ENCODE results near the gene HAUS8.

HAUS8 gene

GRCh38 chr19:17091758-17092333, 16.6 kb upstream of the HAUS8 start:
- H3K79me2 ChIP-seq (ENCODE audit: low read length), result peaks cover 51% of the 10 kb centered on the region
- no peak for DNase-seq
- no peaks in the 10 kb centered on the region for H3K9me2 ChIP-seq (replicated peaks; ENCODE audit: insufficient read depth, low read length)
- TF ChIP-seq EZH2phosphoT487 (IDR thresholded peaks at IDR 0.05; ENCODE audit: low read length) (no peak), EZH2 (optimal IDR thresholded peaks at IDR 0.05; ENCODE audit: low read depth, low read length) (no peak)
- TF ChIP-seq, protein P1, sequence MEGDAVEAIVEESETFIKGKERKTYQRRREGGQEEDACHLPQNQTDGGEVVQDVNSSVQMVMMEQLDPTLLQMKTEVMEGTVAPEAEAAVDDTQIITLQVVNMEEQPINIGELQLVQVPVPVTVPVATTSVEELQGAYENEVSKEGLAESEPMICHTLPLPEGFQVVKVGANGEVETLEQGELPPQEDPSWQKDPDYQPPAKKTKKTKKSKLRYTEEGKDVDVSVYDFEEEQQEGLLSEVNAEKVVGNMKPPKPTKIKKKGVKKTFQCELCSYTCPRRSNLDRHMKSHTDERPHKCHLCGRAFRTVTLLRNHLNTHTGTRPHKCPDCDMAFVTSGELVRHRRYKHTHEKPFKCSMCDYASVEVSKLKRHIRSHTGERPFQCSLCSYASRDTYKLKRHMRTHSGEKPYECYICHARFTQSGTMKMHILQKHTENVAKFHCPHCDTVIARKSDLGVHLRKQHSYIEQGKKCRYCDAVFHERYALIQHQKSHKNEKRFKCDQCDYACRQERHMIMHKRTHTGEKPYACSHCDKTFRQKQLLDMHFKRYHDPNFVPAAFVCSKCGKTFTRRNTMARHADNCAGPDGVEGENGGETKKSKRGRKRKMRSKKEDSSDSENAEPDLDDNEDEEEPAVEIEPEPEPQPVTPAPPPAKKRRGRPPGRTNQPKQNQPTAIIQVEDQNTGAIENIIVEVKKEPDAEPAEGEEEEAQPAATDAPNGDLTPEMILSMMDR (IDR thresholded peaks at IDR 0.05; ENCODE audit: low read length), result no peak
- no peaks in the 10 kb centered on the region for H3K36me3 ChIP-seq (replicated peaks; ENCODE audit: insufficient read depth, low read length)
- H3K27ac ChIP-seq (ENCODE audit: low read length), result no peak overlapping the region
- no peak overlapping the region for H3K4me3 ChIP-seq (ENCODE audit: low read length)
- no peaks in the 10 kb centered on the region for H3K27me3 ChIP-seq (replicated peaks; ENCODE audit: insufficient read depth, low read length)
- H3K9ac ChIP-seq (ENCODE audit: low read length), result no peak overlapping the region
- H3K4me2 ChIP-seq (ENCODE audit: low read depth, low read length), result no peak overlapping the region
- no peaks in the 10 kb centered on the region for H3K4me1 ChIP-seq (ENCODE audit: low read length)
- no peaks in the 10 kb centered on the region for H3F3A ChIP-seq (ENCODE audit: insufficient read depth, low read length)
- no peaks in the 10 kb centered on the region for H3K9me3 ChIP-seq (replicated peaks; ENCODE audit: insufficient read depth, low read length)
- H4K20me1 ChIP-seq (ENCODE audit: insufficient read depth, low read length), result no peaks in the 10 kb centered on the region
- no peak overlapping the region for H2AFZ ChIP-seq (ENCODE audit: low read length)

- no peak overlapping the region for H3K4me3 ChIP-seq (ENCODE audit: low read length)
- H3K36me3 ChIP-seq (replicated peaks; ENCODE audit: insufficient read depth, low read length), result no peaks in the 10 kb centered on the region
- H3K4me1 ChIP-seq (ENCODE audit: low read length), result no peaks in the 10 kb centered on the region
- no peak overlapping the region for H3K27ac ChIP-seq (ENCODE audit: low read length)
- H3K9ac ChIP-seq (ENCODE audit: low read length), result no peak overlapping the region
- no peaks in the 10 kb centered on the region for H4K20me1 ChIP-seq (ENCODE audit: insufficient read depth, low read length)
- no peak overlapping the region for H2AFZ ChIP-seq (ENCODE audit: low read length)
- H3F3A ChIP-seq (ENCODE audit: insufficient read depth, low read length), result no peaks in the 10 kb centered on the region
- no peak for TF ChIP-seq EZH2phosphoT487 (IDR thresholded peaks at IDR 0.05; ENCODE audit: low read length)
- TF ChIP-seq, protein P1 (IDR thresholded peaks at IDR 0.05; ENCODE audit: low read length), result no peak
- TF ChIP-seq EZH2 (optimal IDR thresholded peaks at IDR 0.05; ENCODE audit: low read depth, low read length), result no peak
- no peak overlapping the region for H3K4me2 ChIP-seq (ENCODE audit: low read depth, low read length)
- no peaks in the 10 kb centered on the region for H3K9me3 ChIP-seq (replicated peaks; ENCODE audit: insufficient read depth, low read length)
- no peak for DNase-seq
- H3K9me2 ChIP-seq (replicated peaks; ENCODE audit: insufficient read depth, low read length), result no peaks in the 10 kb centered on the region
- H3K79me2 ChIP-seq (ENCODE audit: low read length), result peaks cover 43% of the 10 kb centered on the region
- H3K27me3 ChIP-seq (replicated peaks; ENCODE audit: insufficient read depth, low read length), result no peaks in the 10 kb centered on the region
Measured at GRCh38 chr19:17090583-17090982, 15.3 kb upstream of the HAUS8 start.

DNA sequence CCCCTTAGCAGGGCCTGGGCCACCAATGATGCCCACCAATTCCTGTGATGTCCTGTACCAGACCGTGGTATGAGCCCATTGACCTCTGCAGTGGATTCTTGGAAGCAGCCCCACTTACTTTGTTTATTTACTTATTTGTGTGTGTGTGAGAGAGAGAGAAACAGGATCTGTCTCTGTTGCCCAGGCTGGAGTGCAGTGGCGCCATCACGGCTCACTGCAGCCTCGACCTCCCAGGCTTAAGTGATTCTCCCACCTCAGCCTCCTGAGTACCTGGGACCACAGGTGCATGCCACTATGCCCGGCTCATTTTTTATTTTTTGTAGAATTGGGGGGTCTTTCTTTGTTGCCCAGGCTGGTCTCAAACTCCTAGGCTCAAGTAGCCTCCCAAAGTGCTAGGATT, 13.3 kb upstream of the HAUS8 start:
- H3K27ac ChIP-seq (ENCODE audit: low read length), result no peak overlapping the region
- no peak for DNase-seq
- H3K4me3 ChIP-seq (ENCODE audit: low read length), result no peak overlapping the region
- H3K27me3 ChIP-seq (replicated peaks; ENCODE audit: insufficient read depth, low read length), result no peaks in the 10 kb centered on the region
- no peaks in the 10 kb centered on the region for H3K9me2 ChIP-seq (replicated peaks; ENCODE audit: insufficient read depth, low read length)
- no peaks in the 10 kb centered on the region for H3K4me1 ChIP-seq (ENCODE audit: low read length)
- peaks cover 47% of the 10 kb centered on the region for H3K79me2 ChIP-seq (ENCODE audit: low read length)
- TF ChIP-seq EZH2 (optimal IDR thresholded peaks at IDR 0.05; ENCODE audit: low read depth, low read length) (no peak), EZH2phosphoT487 (IDR thresholded peaks at IDR 0.05; ENCODE audit: low read length) (no peak)
- TF ChIP-seq, protein P1 (IDR thresholded peaks at IDR 0.05; ENCODE audit: low read length), result no peak
- no peak overlapping the region for H2AFZ ChIP-seq (ENCODE audit: low read length)
- no peaks in the 10 kb centered on the region for H4K20me1 ChIP-seq (ENCODE audit: insufficient read depth, low read length)
- no peaks in the 10 kb centered on the region for H3K9me3 ChIP-seq (replicated peaks; ENCODE audit: insufficient read depth, low read length)
- H3K4me2 ChIP-seq (ENCODE audit: low read depth, low read length), result no peak overlapping the region
- H3K9ac ChIP-seq (ENCODE audit: low read length), result no peak overlapping the region
- H3F3A ChIP-seq (ENCODE audit: insufficient read depth, low read length), result no peaks in the 10 kb centered on the region
- no peaks in the 10 kb centered on the region for H3K36me3 ChIP-seq (replicated peaks; ENCODE audit: insufficient read depth, low read length)

Measured in MM.1S (cell line).